Ishikawa (cell line): ENCODE data around the gene NIPA2.

Experiments used
- CEBPB ChIP-seq: IDR thresholded peaks from 2 replicates; pipeline ENCODE4 v1.6.1; 2012
- CREB1 ChIP-seq: IDR thresholded peaks from 2 replicates; pipeline ENCODE4 v1.6.1; 2012; ENCODE audit warnings: low read depth
- EGR1 ChIP-seq: IDR thresholded peaks from 2 replicates; pipeline ENCODE4 v1.6.1; 2012
- EP300 ChIP-seq: IDR thresholded peaks from 2 replicates; pipeline ENCODE4 v1.6.1; 2012; ENCODE audit warnings: borderline replicate concordance
- FOXM1 ChIP-seq: IDR thresholded peaks from 2 replicates; pipeline ENCODE4 v1.6.1; 2012; ENCODE audit warnings: low read depth, borderline replicate concordance
- NFIC ChIP-seq: IDR thresholded peaks from 2 replicates; pipeline ENCODE4 v1.6.1; 2012
- RAD21 ChIP-seq: IDR thresholded peaks from 2 replicates; pipeline ENCODE4 v1.6.1; 2012; ENCODE audit warnings: low read depth
- TAF1 ChIP-seq: IDR thresholded peaks from 2 replicates; pipeline ENCODE4 v1.6.1; 2012; ENCODE audit warnings: low read depth, mild to moderate bottlenecking
- TCF12 ChIP-seq: IDR thresholded peaks from 2 replicates; pipeline ENCODE4 v1.6.1; 2012; ENCODE audit warnings: low read depth
- TEAD4 ChIP-seq: IDR thresholded peaks from 2 replicates; pipeline ENCODE4 v1.6.1; 2012
- YY1 ChIP-seq: IDR thresholded peaks from 2 replicates; pipeline ENCODE4 v1.6.1; 2012; ENCODE audit warnings: low read depth
- ZBTB7A ChIP-seq: IDR thresholded peaks from 2 replicates; pipeline ENCODE4 v1.6.1; 2012; ENCODE audit warnings: low read depth
- TF ChIP-seq, protein P1 (sequence below): IDR thresholded peaks from 2 replicates; pipeline ENCODE4 v1.6.1; 2012
- TF ChIP-seq, protein P2 (sequence below): IDR thresholded peaks from 2 replicates; pipeline ENCODE4 v1.6.1; 2012
- TF ChIP-seq, protein P3 (sequence below): IDR thresholded peaks from 2 replicates; pipeline ENCODE4 v1.6.1; 2012; ENCODE audit warnings: low read depth, mild to moderate bottlenecking

NIPA2 gene

DNA sequence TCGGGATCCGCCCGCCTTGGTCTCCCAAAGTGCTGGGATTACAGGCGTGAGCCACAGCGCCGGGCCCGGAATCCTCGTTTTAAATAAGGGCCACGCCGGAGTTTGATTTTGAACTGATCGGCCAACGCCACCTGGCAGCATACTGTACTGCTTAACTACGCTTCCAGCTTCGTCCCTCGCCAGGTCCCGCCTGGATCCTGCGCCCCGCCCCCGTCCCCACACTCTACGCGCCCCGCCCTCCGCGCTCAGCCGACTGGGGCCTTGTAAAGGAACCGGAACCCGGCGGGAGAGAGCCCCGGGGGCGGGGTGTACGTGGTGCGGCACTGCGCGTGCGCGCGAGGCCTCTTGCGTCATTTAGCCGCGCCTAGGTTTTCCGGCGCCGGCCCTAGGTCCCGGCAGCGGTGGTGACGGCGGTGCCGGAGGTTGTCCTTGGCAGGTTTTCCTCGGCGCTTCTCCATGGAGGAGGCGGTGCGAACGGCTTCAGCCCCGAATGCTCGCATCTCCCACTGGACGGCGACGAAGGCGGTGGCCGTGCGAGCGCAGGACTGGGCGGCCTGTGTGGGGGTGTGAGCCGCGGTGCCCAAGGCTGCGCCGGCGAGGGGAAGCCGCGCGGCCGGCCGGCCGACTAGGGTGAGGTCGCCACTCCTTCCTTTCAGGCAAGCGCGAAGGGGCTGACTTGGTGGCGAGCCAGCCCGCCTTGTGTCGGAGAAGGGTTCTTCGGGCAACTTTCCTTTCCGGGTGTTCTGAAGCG lies at the start of gene NIPA2:
Gene NIPA2 (plus strand): TSS at position 375 of the 751 bp plus-strand sequence. CDS start 13,066 bp downstream, outside the sequence.
- TF ChIP-seq TCF12, result no peak
- TF ChIP-seq, protein P1, sequence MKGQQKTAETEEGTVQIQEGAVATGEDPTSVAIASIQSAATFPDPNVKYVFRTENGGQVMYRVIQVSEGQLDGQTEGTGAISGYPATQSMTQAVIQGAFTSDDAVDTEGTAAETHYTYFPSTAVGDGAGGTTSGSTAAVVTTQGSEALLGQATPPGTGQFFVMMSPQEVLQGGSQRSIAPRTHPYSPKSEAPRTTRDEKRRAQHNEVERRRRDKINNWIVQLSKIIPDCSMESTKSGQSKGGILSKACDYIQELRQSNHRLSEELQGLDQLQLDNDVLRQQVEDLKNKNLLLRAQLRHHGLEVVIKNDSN, result no peak
- TF ChIP-seq ZBTB7A, result peak; percentile 41; the same call in 1 of the 2 replicates
- TF ChIP-seq, protein P2, sequence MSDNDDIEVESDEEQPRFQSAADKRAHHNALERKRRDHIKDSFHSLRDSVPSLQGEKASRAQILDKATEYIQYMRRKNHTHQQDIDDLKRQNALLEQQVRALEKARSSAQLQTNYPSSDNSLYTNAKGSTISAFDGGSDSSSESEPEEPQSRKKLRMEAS, result peak; percentile 52; the same call in 1 of the 2 replicates
- TF ChIP-seq EGR1, result 0 out of 2 replicates have a peak, but pooled peaks have one; percentile 5
- TF ChIP-seq TAF1, result peak; percentile 88
- TF ChIP-seq TEAD4, result 0 out of 2 replicates have a peak, but pooled peaks have one; percentile 6
- peak; percentile 46 for TF ChIP-seq NFIC
- TF ChIP-seq CREB1, result peak; percentile 92
- no peak for TF ChIP-seq FOXM1
- 0 out of 2 replicates have a peak, but pooled peaks have one; percentile 23 for TF ChIP-seq CEBPB
- peak; percentile 20; the same call in 1 of the 2 replicates for TF ChIP-seq RAD21
- TF ChIP-seq YY1, result peak; percentile 67

DNA sequence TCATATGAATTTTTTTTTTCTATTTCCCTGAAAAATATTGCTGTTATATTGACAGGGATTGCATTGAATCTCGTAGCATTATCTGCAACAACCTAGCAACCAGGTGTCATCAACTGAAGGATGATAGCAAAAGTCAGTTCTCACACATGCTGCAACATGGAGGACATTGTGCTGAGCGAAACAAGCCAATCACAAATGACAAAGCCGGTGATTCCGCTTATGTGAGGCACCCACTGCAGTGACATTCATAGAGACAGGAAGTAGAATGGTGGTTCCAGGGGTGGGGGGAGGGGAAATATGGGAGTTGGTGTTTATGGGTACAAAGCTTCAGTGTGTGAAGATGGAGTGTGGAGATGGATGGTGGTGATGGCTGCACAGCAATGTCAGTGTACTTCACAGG lies 44.4 kb upstream of the NIPA2 start:
- no peak for TF ChIP-seq TEAD4

DNA sequence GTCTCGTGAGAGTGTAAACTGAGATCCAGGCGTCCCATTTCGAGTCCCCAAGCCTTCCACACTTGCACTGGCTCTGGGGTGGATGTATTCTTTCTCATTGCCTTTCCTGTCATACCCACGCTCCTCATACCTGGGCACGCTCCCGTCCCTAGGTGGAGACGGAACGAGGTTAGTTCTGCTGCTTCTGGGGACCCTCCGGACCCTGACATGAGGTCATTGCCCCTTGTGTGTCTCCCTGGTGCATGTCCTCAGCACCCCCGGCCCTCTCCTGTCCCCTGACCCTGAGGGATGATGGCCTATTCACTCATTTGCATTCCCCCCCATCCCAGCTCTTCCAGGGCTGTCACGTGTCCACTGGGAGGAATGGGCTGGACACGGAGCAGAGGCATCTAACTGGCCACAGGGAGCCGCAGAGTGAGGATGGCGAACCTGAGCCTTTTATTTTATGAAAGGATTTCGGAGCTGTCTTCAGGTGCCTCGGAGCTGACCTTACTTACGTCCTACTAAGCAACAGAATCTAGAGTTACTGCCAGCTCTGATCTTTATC lies 43.8 kb upstream of the NIPA2 start:
- TF ChIP-seq TEAD4, result no peak
- no peak for TF ChIP-seq YY1
- TF ChIP-seq ZBTB7A, result no peak
- TF ChIP-seq, protein P1, result no peak
- no peak for TF ChIP-seq FOXM1
- TF ChIP-seq, protein P3, sequence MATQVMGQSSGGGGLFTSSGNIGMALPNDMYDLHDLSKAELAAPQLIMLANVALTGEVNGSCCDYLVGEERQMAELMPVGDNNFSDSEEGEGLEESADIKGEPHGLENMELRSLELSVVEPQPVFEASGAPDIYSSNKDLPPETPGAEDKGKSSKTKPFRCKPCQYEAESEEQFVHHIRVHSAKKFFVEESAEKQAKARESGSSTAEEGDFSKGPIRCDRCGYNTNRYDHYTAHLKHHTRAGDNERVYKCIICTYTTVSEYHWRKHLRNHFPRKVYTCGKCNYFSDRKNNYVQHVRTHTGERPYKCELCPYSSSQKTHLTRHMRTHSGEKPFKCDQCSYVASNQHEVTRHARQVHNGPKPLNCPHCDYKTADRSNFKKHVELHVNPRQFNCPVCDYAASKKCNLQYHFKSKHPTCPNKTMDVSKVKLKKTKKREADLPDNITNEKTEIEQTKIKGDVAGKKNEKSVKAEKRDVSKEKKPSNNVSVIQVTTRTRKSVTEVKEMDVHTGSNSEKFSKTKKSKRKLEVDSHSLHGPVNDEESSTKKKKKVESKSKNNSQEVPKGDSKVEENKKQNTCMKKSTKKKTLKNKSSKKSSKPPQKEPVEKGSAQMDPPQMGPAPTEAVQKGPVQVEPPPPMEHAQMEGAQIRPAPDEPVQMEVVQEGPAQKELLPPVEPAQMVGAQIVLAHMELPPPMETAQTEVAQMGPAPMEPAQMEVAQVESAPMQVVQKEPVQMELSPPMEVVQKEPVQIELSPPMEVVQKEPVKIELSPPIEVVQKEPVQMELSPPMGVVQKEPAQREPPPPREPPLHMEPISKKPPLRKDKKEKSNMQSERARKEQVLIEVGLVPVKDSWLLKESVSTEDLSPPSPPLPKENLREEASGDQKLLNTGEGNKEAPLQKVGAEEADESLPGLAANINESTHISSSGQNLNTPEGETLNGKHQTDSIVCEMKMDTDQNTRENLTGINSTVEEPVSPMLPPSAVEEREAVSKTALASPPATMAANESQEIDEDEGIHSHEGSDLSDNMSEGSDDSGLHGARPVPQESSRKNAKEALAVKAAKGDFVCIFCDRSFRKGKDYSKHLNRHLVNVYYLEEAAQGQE, result no peak
- TF ChIP-seq CREB1, result no peak

DNA sequence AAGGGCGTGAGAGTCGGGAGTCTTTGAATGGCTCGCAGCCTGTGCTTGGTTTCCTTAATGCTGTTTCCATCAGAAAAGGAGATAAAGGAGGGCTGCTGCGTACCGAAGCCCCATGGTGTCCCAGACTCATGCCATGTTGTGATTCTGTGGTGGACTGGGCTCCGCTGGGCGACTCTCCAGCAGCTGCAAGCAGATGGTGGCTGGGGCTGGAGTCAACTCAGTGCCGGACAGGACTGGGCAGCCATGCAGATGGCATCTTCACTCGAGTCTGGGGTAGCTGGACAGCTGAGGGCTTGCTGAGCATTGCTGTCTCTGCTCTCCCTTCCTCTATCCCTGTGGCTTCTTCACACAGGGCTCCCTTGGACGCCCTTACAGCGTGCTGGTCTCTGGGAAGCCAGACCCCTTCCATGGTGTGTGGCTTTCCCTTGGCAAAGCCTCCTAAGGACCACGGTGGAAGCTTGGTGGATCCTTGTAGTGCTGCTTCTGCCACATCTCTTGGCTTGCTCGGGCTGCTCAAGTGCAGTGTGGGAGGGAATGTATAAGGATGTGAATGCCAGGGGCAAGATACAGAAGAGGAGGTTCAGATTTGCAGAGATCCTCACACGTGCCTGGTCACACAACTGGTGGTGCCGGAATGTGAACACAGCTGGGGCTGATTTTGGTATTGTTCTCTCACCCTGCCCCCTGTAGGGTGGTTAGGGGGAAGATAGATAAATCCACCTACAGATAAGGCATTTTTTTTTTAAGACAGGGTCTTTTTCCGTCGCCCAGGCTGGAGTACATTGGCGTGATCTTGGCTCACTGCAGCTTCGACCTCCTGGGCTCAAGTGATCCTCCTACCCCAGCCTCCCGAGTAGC lies 43.0 kb upstream of the NIPA2 start:
- TF ChIP-seq NFIC (no peak), RAD21 (no peak), EGR1 (no peak), TAF1 (no peak), YY1 (no peak), CEBPB (no peak), FOXM1 (no peak), EP300 (no peak), TCF12 (no peak), ZBTB7A (no peak)
- TF ChIP-seq, protein P3, result no peak
- TF ChIP-seq, protein P1, result no peak

DNA sequence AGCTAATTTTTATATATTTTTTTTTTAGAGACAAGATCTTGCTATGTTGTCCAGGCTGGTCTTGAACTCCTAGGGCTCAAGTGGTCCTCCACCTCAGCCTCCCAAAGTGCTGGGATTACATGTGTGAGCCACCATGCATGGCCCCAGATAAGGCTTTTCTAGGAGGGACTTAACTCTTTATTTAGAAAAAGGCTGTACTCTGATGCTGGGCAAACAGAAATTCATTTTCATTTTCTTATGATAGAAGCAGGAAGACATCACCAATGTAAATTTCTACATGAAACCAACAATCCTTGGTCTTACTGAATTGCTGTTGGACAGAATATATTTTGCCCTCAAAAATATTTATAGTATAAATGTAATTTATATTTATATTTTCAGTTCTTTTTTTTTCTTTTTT lies 42.4 kb upstream of the NIPA2 start:
- TF ChIP-seq TAF1 (no peak), CEBPB (no peak), YY1 (no peak), TEAD4 (no peak), EP300 (no peak), CREB1 (no peak), NFIC (no peak), TCF12 (no peak), EGR1 (no peak), RAD21 (no peak), FOXM1 (no peak)
- TF ChIP-seq, protein P3, result no peak
- TF ChIP-seq, protein P2, result no peak
- TF ChIP-seq, protein P1, result no peak
